HepG2 (cell line): ENCODE results near the gene UBAP2. TPM values are rescaled to one million over a fixed set of nuclear protein-coding genes. Genes with fewer than 3 reads are reported as not detected.
A peak's percentile ranks its signal among the peaks of the same experiment; 100 is the strongest.

Experiments used
- AHR ChIP-seq: IDR thresholded peaks from 2 replicates; pipeline ENCODE4 v1.6.1; 2018; ENCODE audit warnings: missing genetic modification reagents, missing compliant biosample characterization
- ATF2 ChIP-seq: sonication (generic); formaldehyde crosslinking; IDR thresholded peaks from 2 replicates; pipeline ENCODE4 v1.4.0; 2020; ENCODE audit warnings: missing genetic modification reagents
- BRF2 ChIP-seq: sonication (generic); formaldehyde crosslinking; IDR thresholded peaks from 2 replicates; pipeline ENCODE4 v1.8.1; 2022; ENCODE audit warnings: mild to moderate bottlenecking, missing genetic modification reagents
- CBX2 ChIP-seq, 2 experiments: fragments of 200-600 bp in 1 of 2; sonication (generic); formaldehyde crosslinking in 1 of 2; IDR thresholded peaks; 2 replicates each; pipeline versions ENCODE4 v1.7.0 to v1.8.1; 2018 to 2022; ENCODE audit warnings: low read depth in 2 of 2, low read length in 1 of 2, mild to moderate bottlenecking in 1 of 2, missing genetic modification reagents in 1 of 2
- DR1 ChIP-seq: sonication (generic); formaldehyde crosslinking; IDR thresholded peaks from 2 replicates; pipeline ENCODE4 v1.8.0; 2021; ENCODE audit warnings: mild to moderate bottlenecking, missing genetic modification reagents, inconsistent platforms
- EZH2 ChIP-seq: conservative IDR thresholded peaks from 2 replicates; pipeline ENCODE4 v1.6.1; 2012; ENCODE audit warnings: mild to moderate bottlenecking, low read depth, low read length, moderate library complexity
- FLYWCH1 ChIP-seq: sonication (generic); formaldehyde crosslinking; IDR thresholded peaks from 2 replicates; pipeline ENCODE4 v1.8.1; 2023; ENCODE audit warnings: mild to moderate bottlenecking, missing genetic modification reagents
- GATAD2A ChIP-seq: IDR thresholded peaks from 2 replicates; pipeline ENCODE4 v1.6.1; 2016
- HES4 ChIP-seq: sonication (generic); formaldehyde crosslinking; IDR thresholded peaks from 2 replicates; pipeline ENCODE4 v1.9.0; 2021; ENCODE audit warnings: mild to moderate bottlenecking, missing genetic modification reagents, borderline replicate concordance
- JUND ChIP-seq: sonication (generic); formaldehyde crosslinking; IDR thresholded peaks from 2 replicates; pipeline ENCODE4 v1.8.0; 2022; ENCODE audit warnings: mild to moderate bottlenecking, missing genetic modification reagents
- PITX1 ChIP-seq: sonication (generic); formaldehyde crosslinking; IDR thresholded peaks from 2 replicates; pipeline ENCODE4 v1.5.1; 2020; ENCODE audit warnings: mild to moderate bottlenecking, missing genetic modification reagents
- SALL1 ChIP-seq: sonication (generic); formaldehyde crosslinking; IDR thresholded peaks from 2 replicates; pipeline ENCODE4 v1.8.0; 2022; ENCODE audit warnings: mild to moderate bottlenecking, missing genetic modification reagents
- ZBTB4 ChIP-seq: sonication (generic); formaldehyde crosslinking; IDR thresholded peaks from 2 replicates; pipeline ENCODE4 v1.4.0; 2020; ENCODE audit warnings: missing genetic modification reagents, mild to moderate bottlenecking, borderline replicate concordance
- ZNF530 ChIP-seq: sonication (generic); formaldehyde crosslinking; IDR thresholded peaks from 2 replicates; pipeline ENCODE4 v1.5.0; 2020; ENCODE audit warnings: low read depth, mild to moderate bottlenecking, missing genetic modification reagents
- ZNF549 ChIP-seq: sonication (generic); formaldehyde crosslinking; IDR thresholded peaks from 2 replicates; pipeline ENCODE4 v1.5.0; 2020; ENCODE audit warnings: missing genetic modification reagents
- ZNF552 ChIP-seq: sonication (generic); formaldehyde crosslinking; IDR thresholded peaks from 2 replicates; pipeline ENCODE4 v1.9.0; 2022; ENCODE audit warnings: missing genetic modification reagents, mild to moderate bottlenecking, borderline replicate concordance
- ZNF570 ChIP-seq: sonication (generic); formaldehyde crosslinking; IDR thresholded peaks from 2 replicates; pipeline ENCODE4 v1.4.0; 2020; ENCODE audit warnings: mild to moderate bottlenecking, missing genetic modification reagents, borderline replicate concordance
- ZNF598 ChIP-seq: sonication (generic); formaldehyde crosslinking; IDR thresholded peaks from 2 replicates; pipeline ENCODE4 v1.5.1; 2020; ENCODE audit warnings: mild to moderate bottlenecking, missing genetic modification reagents, borderline replicate concordance
- ZNF629 ChIP-seq: sonication (generic); formaldehyde crosslinking; conservative IDR thresholded peaks from 2 replicates; pipeline ENCODE4 v1.5.0; 2020; ENCODE audit warnings: missing genetic modification reagents
- ZNF7 ChIP-seq: IDR thresholded peaks from 2 replicates; pipeline ENCODE4 v1.6.1; 2016; ENCODE audit warnings: missing biosample characterization, missing genetic modification reagents
- ZNF737 ChIP-seq: sonication (generic); formaldehyde crosslinking; IDR thresholded peaks from 2 replicates; pipeline ENCODE4 v1.5.0; 2020; ENCODE audit warnings: missing genetic modification reagents, mild to moderate bottlenecking, borderline replicate concordance
- ZNF781 ChIP-seq: sonication (generic); formaldehyde crosslinking; IDR thresholded peaks from 2 replicates; pipeline ENCODE4 v1.5.1; 2020; ENCODE audit warnings: borderline replicate concordance, mild to moderate bottlenecking, missing genetic modification reagents; ENCODE audit errors: not compliant biosample characterization
- polyA plus RNA-seq, 8 experiments: library from polyadenylated mRNA; depleted of rRNA in 3 of 8; stranded (reverse) in 7 of 8; unstranded in 1 of 8; fragments of >200 nt; fragmentation: Illumina TruSeq in 4 of 8; extraction: Trizol in 4 of 8; gene quantifications; 2 replicates each; pipeline versions ENCODE4 v1.2.1 to v1.2.3, GENCODE V29; 2011 to 2016; ENCODE audit warnings: low read depth in 4 of 8, missing spikeins in 1 of 8, mixed read lengths in 1 of 8; ENCODE audit not compliant: insufficient read depth in 1 of 8
- total RNA-seq, 5 experiments: library from RNA; depleted of rRNA; stranded (reverse); fragments of >200 nt; fragmentation: Illumina TruSeq; extraction: Trizol; gene quantifications; 2 replicates each; pipeline ENCODE4 v1.2.3, GENCODE V29; 2016; ENCODE audit warnings: low read depth in 1 of 5
- TF ChIP-seq, protein P1 (sequence below): sonication (generic); formaldehyde crosslinking; IDR thresholded peaks from 2 replicates; pipeline ENCODE4 v1.4.0; 2020; ENCODE audit warnings: missing genetic modification reagents

The UBAP2 gene
- total and polyA plus RNA-seq, 2 of the 13 experiments (the other 11 are each of a cell fraction or from before 2014, with no cell fraction given): 19.0 to 22.0 TPM

DNA sequence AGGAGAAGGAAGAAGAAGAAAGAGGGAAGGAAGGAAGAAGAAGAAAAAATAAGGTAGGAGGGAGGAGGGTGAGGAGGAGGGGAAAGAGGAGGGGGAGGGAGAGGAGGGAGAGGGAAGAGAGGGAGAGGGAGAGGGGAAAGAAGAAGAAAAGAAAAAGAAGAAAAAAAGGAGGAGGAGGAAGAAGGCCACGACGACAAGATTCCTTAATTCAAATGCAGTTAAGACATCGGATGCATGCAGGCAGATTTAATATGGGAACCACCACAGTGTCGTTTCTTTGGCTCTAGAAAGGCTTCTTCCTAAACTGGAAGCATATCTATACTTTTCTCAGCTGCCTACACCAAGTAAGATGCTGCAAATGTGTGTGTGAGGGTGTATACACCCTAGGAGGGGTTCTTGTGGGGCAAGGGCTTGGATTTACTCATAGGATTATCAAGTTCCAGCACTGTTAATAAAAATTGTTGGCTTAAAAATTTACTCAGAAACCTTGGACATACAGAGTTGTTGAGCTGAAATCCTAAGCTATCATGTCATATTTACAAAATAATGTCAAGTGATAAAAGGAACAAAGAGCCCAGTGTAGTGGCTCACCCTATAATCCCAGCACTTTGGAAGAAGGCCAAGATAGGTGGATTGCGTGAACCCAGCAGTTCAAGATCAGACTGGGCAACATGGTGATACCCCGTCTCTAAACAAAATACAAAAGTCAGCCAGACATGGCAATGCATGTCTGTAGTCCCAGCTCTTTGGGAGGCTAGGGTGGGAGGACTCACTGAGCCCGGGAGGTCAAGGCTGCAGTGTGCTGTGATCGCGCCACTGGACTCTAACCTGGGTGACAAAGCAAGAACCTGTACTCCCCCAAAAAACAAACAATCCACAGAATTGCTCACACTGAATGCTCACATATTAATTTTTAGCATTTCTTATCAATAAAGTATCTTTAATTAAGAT lies 108.5 kb downstream of the UBAP2 start (continued):
- TF ChIP-seq CBX2 (IDR thresholded peaks at IDR 0.05; ENCODE audit: low read depth, low read length): no peak
- no peak for TF ChIP-seq CBX2 (CRISPR knock-in tag; IDR thresholded peaks at IDR 0.05; ENCODE audit: low read depth)
- TF ChIP-seq FLYWCH1 (CRISPR knock-in tag): no peak
- TF ChIP-seq ZNF598 (CRISPR knock-in tag): no peak
- TF ChIP-seq ZNF7 (CRISPR knock-in tag): peak; percentile 95
- TF ChIP-seq, protein P1, sequence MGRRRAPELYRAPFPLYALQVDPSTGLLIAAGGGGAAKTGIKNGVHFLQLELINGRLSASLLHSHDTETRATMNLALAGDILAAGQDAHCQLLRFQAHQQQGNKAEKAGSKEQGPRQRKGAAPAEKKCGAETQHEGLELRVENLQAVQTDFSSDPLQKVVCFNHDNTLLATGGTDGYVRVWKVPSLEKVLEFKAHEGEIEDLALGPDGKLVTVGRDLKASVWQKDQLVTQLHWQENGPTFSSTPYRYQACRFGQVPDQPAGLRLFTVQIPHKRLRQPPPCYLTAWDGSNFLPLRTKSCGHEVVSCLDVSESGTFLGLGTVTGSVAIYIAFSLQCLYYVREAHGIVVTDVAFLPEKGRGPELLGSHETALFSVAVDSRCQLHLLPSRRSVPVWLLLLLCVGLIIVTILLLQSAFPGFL (CRISPR knock-in tag): no peak
- peak; percentile 74 for TF ChIP-seq ATF2 (CRISPR knock-in tag)
- TF ChIP-seq PITX1 (CRISPR knock-in tag): peak; percentile 96
- no peak for TF ChIP-seq ZNF552 (CRISPR knock-in tag)
- TF ChIP-seq ZNF530 (CRISPR knock-in tag): no peak
- peak; percentile 96 for TF ChIP-seq GATAD2A
- TF ChIP-seq HES4 (CRISPR knock-in tag): no peak
- TF ChIP-seq JUND (CRISPR knock-in tag): peak; percentile 47; the same call in 1 of the 2 replicates
- TF ChIP-seq ZNF737: no peak
- peak; percentile 78; the same call in 1 of the 2 replicates for TF ChIP-seq AHR
- no peak for TF ChIP-seq ZBTB4 (CRISPR knock-in tag)
- no peak for TF ChIP-seq ZNF570 (CRISPR knock-in tag)
- no peak for TF ChIP-seq EZH2
- TF ChIP-seq ZNF549: no peak
- no peak for TF ChIP-seq ZNF781 (CRISPR knock-in tag)
- TF ChIP-seq DR1: no peak
- TF ChIP-seq BRF2 (CRISPR knock-in tag): 0 out of 2 replicates have a peak, but pooled peaks have one; percentile 78
- peak; percentile 100 for TF ChIP-seq SALL1 (CRISPR knock-in tag)
- peak; percentile 62 for TF ChIP-seq ZNF629 (CRISPR knock-in tag)
